Neural crest cell (in vitro differentiated cells): Measurements from ENCODE around the gene TNFRSF18. TPM values are rescaled to one million over a fixed set of nuclear protein-coding genes. Genes with fewer than 3 reads are reported as not detected.

Source experiments
- DNase-seq: peaks from one replicate; pipeline ENCODE4 v3.0.0; 2021; ENCODE audit warnings: low read depth, mixed read lengths, low spot score
- H3K27ac Mint-ChIP-seq: one replicate; pipeline ENCODE4 v1.8.0; 2021; ENCODE audit warnings: mild to moderate bottlenecking, mixed read lengths; ENCODE audit not compliant: unreplicated experiment
- H3K27me3 Mint-ChIP-seq: 2 replicates; pipeline ENCODE4 v1.8.0; 2021; ENCODE audit warnings: low read depth, mild to moderate bottlenecking, mixed read lengths
- H3K36me3 Mint-ChIP-seq: 2 replicates; pipeline ENCODE4 v1.8.0; 2021; ENCODE audit warnings: low read depth, mild to moderate bottlenecking, mixed read lengths
- H3K4me1 Mint-ChIP-seq: 2 replicates; pipeline ENCODE4 v1.8.0; 2021; ENCODE audit warnings: mixed read lengths
- H3K4me3 Mint-ChIP-seq: one replicate; pipeline ENCODE4 v1.8.0; 2021; ENCODE audit warnings: mild to moderate bottlenecking, mixed read lengths
- H3K9me3 Mint-ChIP-seq: 2 replicates; pipeline ENCODE4 v1.8.0; 2021; ENCODE audit warnings: mixed read lengths
- CTCF ChIP-seq: fragments of 200-600 bp; sonication (generic); conservative IDR thresholded peaks from 2 replicates; pipeline ENCODE4 v1.5.0; 2021; ENCODE audit warnings: antibody characterized with exemption, mild to moderate bottlenecking
- total RNA-seq: library from RNA; stranded (reverse); gene quantifications from 2 replicates; pipeline ENCODE4 v1.2.1, GENCODE V29; 2021

The TNFRSF18 gene
- total RNA-seq, 1 donor from 2014 or later = not detected

- Mint-ChIP-seq H3K4me3 (no peak overlapping the region), H3K36me3 (no peaks in the 10 kb centered on the region), H3K27me3 (peaks cover 27% of the 10 kb centered on the region), H3K4me1 (peaks cover 16% of the 10 kb centered on the region), H3K9me3 (no peaks in the 10 kb centered on the region), H3K27ac (no peak overlapping the region)
- DNase-seq = no peak
- no peak for TF ChIP-seq CTCF
Observed at GRCh38 chr1:1166642-1167397, 39.6 kb downstream of the TNFRSF18 start.

GRCh38 chr1:1165900-1166421 lies 40.4 kb downstream of the TNFRSF18 start:
- no peak for DNase-seq
- H3K27me3 Mint-ChIP-seq = peaks cover 27% of the 10 kb centered on the region
- H3K36me3 Mint-ChIP-seq = no peaks in the 10 kb centered on the region
- no peak overlapping the region for H3K27ac Mint-ChIP-seq
- H3K9me3 Mint-ChIP-seq = no peaks in the 10 kb centered on the region
- peaks cover 16% of the 10 kb centered on the region for H3K4me1 Mint-ChIP-seq
- no peak overlapping the region for H3K4me3 Mint-ChIP-seq
- TF ChIP-seq CTCF = no peak

- Mint-ChIP-seq H3K9me3 (no peaks in the 10 kb centered on the region), H3K27me3 (peaks cover 27% of the 10 kb centered on the region), H3K4me1 (peaks cover 16% of the 10 kb centered on the region), H3K4me3 (peak overlapping the region; percentile 38), H3K27ac (no peak overlapping the region), H3K36me3 (no peaks in the 10 kb centered on the region)
- TF ChIP-seq CTCF = no peak
- DNase-seq = no peak
Observed at GRCh38 chr1:1165485-1165884, 40.9 kb downstream of the TNFRSF18 start.

GRCh38 chr1:1164701-1165451 lies 41.5 kb downstream of the TNFRSF18 start:
- H3K27me3 Mint-ChIP-seq = peaks cover 27% of the 10 kb centered on the region
- no peaks in the 10 kb centered on the region for H3K36me3 Mint-ChIP-seq
- H3K27ac Mint-ChIP-seq = no peak overlapping the region
- no peak for TF ChIP-seq CTCF
- no peak for DNase-seq
- no peak overlapping the region for H3K4me3 Mint-ChIP-seq
- peaks cover 12% of the 10 kb centered on the region for H3K4me1 Mint-ChIP-seq
- no peaks in the 10 kb centered on the region for H3K9me3 Mint-ChIP-seq

GRCh38 chr1:1164361-1164700 lies 42.1 kb downstream of the TNFRSF18 start:
- no peak for DNase-seq

More at GRCh38 chr1:1164361-1164700, 42.1 kb downstream of the TNFRSF18 start:
- H3K36me3 Mint-ChIP-seq = no peaks in the 10 kb centered on the region
- H3K27me3 Mint-ChIP-seq = peaks cover 27% of the 10 kb centered on the region
- H3K4me3 Mint-ChIP-seq = no peak overlapping the region
- peaks cover 11% of the 10 kb centered on the region for H3K4me1 Mint-ChIP-seq
- H3K9me3 Mint-ChIP-seq = no peaks in the 10 kb centered on the region
- no peak overlapping the region for H3K27ac Mint-ChIP-seq
- TF ChIP-seq CTCF = no peak
